SK-N-MC (cell line): ENCODE data around the gene KCNH3.

Source experiments
- EZH2 ChIP-seq: fragments of 200-600 bp; sonication (generic); IDR thresholded peaks from one replicate; pipeline ENCODE4 v1.6.1; 2017; ENCODE audit warnings: antibody characterized with exemption
- FOXP2 ChIP-seq: optimal IDR thresholded peaks from 2 replicates; pipeline ENCODE3; 2011; ENCODE audit warnings: mild to moderate bottlenecking, moderate library complexity; ENCODE audit not compliant: insufficient read depth; ENCODE audit errors: extremely low read length, control extremely low read depth
- POLR2AphosphoS5 ChIP-seq: IDR thresholded peaks from 2 replicates; pipeline ENCODE4 v1.6.1; 2012; ENCODE audit warnings: mild to moderate bottlenecking, low read depth, low read length, borderline replicate concordance

DNA sequence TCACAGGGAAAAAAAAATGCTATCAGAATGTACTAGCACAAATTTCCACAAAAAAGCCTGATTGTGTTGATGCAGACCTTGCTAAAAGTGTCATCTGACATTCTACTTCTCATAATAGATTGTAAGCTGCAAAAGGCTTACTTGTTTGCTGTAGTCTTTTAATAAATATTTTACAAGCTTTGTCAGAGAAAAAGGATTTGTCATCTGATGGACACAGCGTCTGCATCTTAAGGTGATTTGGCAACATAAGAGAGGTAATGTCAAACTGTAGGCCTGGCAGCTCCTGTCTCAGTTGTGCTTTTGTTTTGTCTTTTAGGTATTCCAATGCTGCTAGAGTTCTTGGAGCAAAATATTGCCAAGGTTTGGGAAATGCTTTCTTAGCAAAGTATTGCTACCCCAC, 26.3 kb upstream of the KCNH3 start:
- TF ChIP-seq EZH2: no peak
- no peak for TF ChIP-seq POLR2AphosphoS5
- no peak for TF ChIP-seq FOXP2
